ENCODE results near the gene CISD3.

CISD3 gene

GRCh38 chr17:38707678-38708351 is 22.3 kb upstream of the CISD3 start:
- FAIRE-seq, result no peak
- DNase-seq (ENCODE audit: insufficient read length, low spot score), result no peak

GRCh38 chr17:38709104-38709820 is 20.9 kb upstream of the CISD3 start:
- DNase-seq (ENCODE audit: insufficient read length, low spot score), result no peak
- FAIRE-seq, result no peak

GRCh38 chr17:38709864-38710603 is 20.1 kb upstream of the CISD3 start:
- no peak for DNase-seq (ENCODE audit: insufficient read length, low spot score)
- FAIRE-seq, result no peak

- DNase-seq (ENCODE audit: insufficient read length, low spot score) (no peak), FAIRE-seq (no peak)
These were observed 19.6 kb upstream of the CISD3 start for GRCh38 chr17:38710604-38710962.

GRCh38 chr17:38710985-38711384 is 19.2 kb upstream of the CISD3 start:
- no peak for DNase-seq (ENCODE audit: insufficient read length, low spot score)
- no peak for FAIRE-seq

- DNase-seq (ENCODE audit: insufficient read length, low spot score) (no peak), FAIRE-seq (no peak)
These were observed 18.2 kb upstream of the CISD3 start for GRCh38 chr17:38711792-38712571.

GRCh38 chr17:38712593-38712992 is 17.5 kb upstream of the CISD3 start:
- FAIRE-seq, result no peak
- no peak for DNase-seq (ENCODE audit: insufficient read length, low spot score)

GRCh38 chr17:38713456-38714075 is 16.6 kb upstream of the CISD3 start:
- DNase-seq (ENCODE audit: insufficient read length, low spot score), result no peak
- no peak for FAIRE-seq

- no peak for DNase-seq (ENCODE audit: insufficient read length, low spot score)
- FAIRE-seq, result no peak
These were observed 14.8 kb upstream of the CISD3 start for GRCh38 chr17:38715216-38715943.

- FAIRE-seq (no peak), DNase-seq (ENCODE audit: insufficient read length, low spot score) (no peak)
These were observed 13.7 kb upstream of the CISD3 start for GRCh38 chr17:38716368-38717005.

- no peak for DNase-seq (ENCODE audit: insufficient read length, low spot score)
- no peak for FAIRE-seq
These were observed 12.9 kb upstream of the CISD3 start for GRCh38 chr17:38717139-38717745.

- FAIRE-seq, result no peak
- DNase-seq (ENCODE audit: insufficient read length, low spot score), result no peak
These were observed 10.7 kb upstream of the CISD3 start for GRCh38 chr17:38719289-38719942.

GRCh38 chr17:38719943-38720641 is 10.0 kb upstream of the CISD3 start:
- FAIRE-seq, result no peak
- DNase-seq (ENCODE audit: insufficient read length, low spot score), result no peak

- no peak for DNase-seq (ENCODE audit: insufficient read length, low spot score)
- FAIRE-seq, result no peak
These were observed 9.2 kb upstream of the CISD3 start for GRCh38 chr17:38720941-38721340.

GRCh38 chr17:38721802-38722201 is 8.3 kb upstream of the CISD3 start:
- DNase-seq (ENCODE audit: insufficient read length, low spot score) (no peak), FAIRE-seq (no peak)

- FAIRE-seq, result no peak
- DNase-seq (ENCODE audit: insufficient read length, low spot score), result no peak
These were observed 5.7 kb upstream of the CISD3 start for GRCh38 chr17:38724337-38724988.

- no peak for FAIRE-seq
- DNase-seq (ENCODE audit: insufficient read length, low spot score), result no peak
These were observed 5.1 kb upstream of the CISD3 start for GRCh38 chr17:38725066-38725465.
